Heart right ventricle (tissue), 16 donors: Measurements from ENCODE around the gene N4BP3. TPM values are rescaled to one million over a fixed set of nuclear protein-coding genes. Genes with fewer than 3 reads are reported as not detected.
"Not testable (repeated sequence)": the region's sequence is repeated elsewhere in the genome, so short reads cannot be mapped to it uniquely, and the experiment has no call there.

Experiments used
- ATAC-seq, 8 donors: fragments of 200-7000 bp; cut with Tn5 transposase; one replicate each; pipeline ENCODE4 v1.9.1; 2020; ENCODE audit warnings: mild to moderate bottlenecking in 8 of 8, moderate library complexity in 8 of 8, moderate number of reproducible peaks in 1 of 8
- DNase-seq, 2 donors: peaks; one replicate each; pipeline ENCODE4 v3.0.0-alpha.2; 2020
- H3K27ac ChIP-seq, 10 donors: fragments of 200-600 bp; sonication (generic) in 2 of 10; one replicate each; pipeline versions ENCODE4 v1.5.0 to v1.8.0; 2020 to 2022; ENCODE audit warnings: mild to moderate bottlenecking in 3 of 10
- H3K27me3 ChIP-seq, 7 donors: fragments of 200-600 bp; one replicate each; pipeline ENCODE4 v1.8.0; 2021 to 2022; ENCODE audit warnings: mild to moderate bottlenecking in 2 of 7
- H3K36me3 ChIP-seq, 9 donors: fragments of 200-600 bp; sonication (generic) in 1 of 9; one replicate each; pipeline versions ENCODE4 v1.5.0 to v1.8.0; 2020 to 2022; ENCODE audit warnings: mild to moderate bottlenecking in 2 of 9
- H3K4me1 ChIP-seq, 9 donors: fragments of 200-600 bp; sonication (generic) in 1 of 9; one replicate each; pipeline versions ENCODE4 v1.5.0 to v1.8.0; 2020 to 2022; ENCODE audit warnings: mild to moderate bottlenecking in 4 of 9
- H3K4me3 ChIP-seq, 10 donors: fragments of 200-600 bp; sonication (generic) in 2 of 10; one replicate each; pipeline versions ENCODE4 v1.5.0 to v1.8.0; 2020 to 2022; ENCODE audit warnings: mild to moderate bottlenecking in 7 of 10, moderate library complexity in 2 of 10
- H3K9me3 ChIP-seq, 11 donors: fragments of 200-600 bp in 10 of 11; sonication (generic) in 2 of 11; one replicate each; pipeline versions ENCODE4 v1.5.0 to v1.8.0; 2013 to 2022; ENCODE audit warnings: mild to moderate bottlenecking in 2 of 11, control low read depth in 1 of 11, moderate library complexity in 1 of 11
- WGBS, 2 donors: extraction: QIAGEN DNeasy Blood & Tissue Kit; methylation state at CpG; one replicate each; pipeline ENCODE4 v1.1.7; 2013; ENCODE audit warnings: inconsistent platforms in 1 of 2; 5-methylcytosine and 5-hydroxymethylcytosine counted together
- intact Hi-C, 10 donors: fragments of 100-400 bp; cut with DNase I; formaldehyde crosslinking; loops; one replicate each; pipeline versions ENCODE4 v1.11.1 to v1.14.2; 2022
- polyA plus RNA-seq, 2 donors: library from polyadenylated mRNA; stranded (reverse); fragments of 200-250 nt; gene quantifications; one replicate each; pipeline ENCODE4 v1.2.3, GENCODE V29; 2013
- total RNA-seq, 10 donors: library from RNA; stranded (reverse); fragmentation: NEBNext Ultra II Directional in 3 of 10; extraction: Animal tissue kit (Norgen Biotek cat#: 25700) in 3 of 10; gene quantifications; one replicate each; pipeline versions ENCODE4 v1.2.1 to v1.2.4, GENCODE V29; 2021 to 2023
- TF ChIP-seq, protein P1 (sequence below), 9 donors: fragments of 200-600 bp; sonication (generic) in 2 of 9; IDR thresholded peaks; one replicate each; pipeline versions ENCODE4 v1.5.0 to v1.8.0; 2021 to 2022; ENCODE audit warnings: antibody characterized with exemption in 9 of 9, mild to moderate bottlenecking in 5 of 9, moderate library complexity in 1 of 9
- donor health status: Arrhythmogenic right ventricular cardiomyopathy.
- donor health status: ischemic (EF 13 %, LVEDD 7.1; RV severe dilation, severe dysfunction).
- donor health status: healthy with polysubstance abuse.
- donor health status: DM: no; HTN: yes; CAD: no.
- donor health status: DM: no; HTN: no; CAD: no.
- donor health status: ischemic (EF 25% LVEDD 6.9; RV normal size, moderate dysfunction).
- donor health status: ischemic (EF 25% LVEDD 5.7; RV mildly dilated, moderate dysfunction).
- donor health status: healthy.
- donor health status: DM: yes; HTN: yes; CAD: no.
- donor health status: Ischemic cardiomyopathy.
- donor health status: ischemic (EF 35%, LVEDD 5.7; RV mildly dilated, moderate dysfunction).
- donor health status: nonischemic (EF 11% LVEDD 7.7; RV severe dilation, severe dysfunction).
- donor health status: DM: yes; HTN: yes; CAD: no.
- donor health status: PGD.
- donor health status: ischemic (EF 29% LVEDD 5.4; RV normal size, mild dysfunction).
- donor health status: nonischemic (EF 23%, LVEDD 6.1; RV moderate dilation, normal function).

The N4BP3 gene
- total and polyA plus RNA-seq, 12 donors = 1.1 to 5.5 (median 2.8) TPM

DNA sequence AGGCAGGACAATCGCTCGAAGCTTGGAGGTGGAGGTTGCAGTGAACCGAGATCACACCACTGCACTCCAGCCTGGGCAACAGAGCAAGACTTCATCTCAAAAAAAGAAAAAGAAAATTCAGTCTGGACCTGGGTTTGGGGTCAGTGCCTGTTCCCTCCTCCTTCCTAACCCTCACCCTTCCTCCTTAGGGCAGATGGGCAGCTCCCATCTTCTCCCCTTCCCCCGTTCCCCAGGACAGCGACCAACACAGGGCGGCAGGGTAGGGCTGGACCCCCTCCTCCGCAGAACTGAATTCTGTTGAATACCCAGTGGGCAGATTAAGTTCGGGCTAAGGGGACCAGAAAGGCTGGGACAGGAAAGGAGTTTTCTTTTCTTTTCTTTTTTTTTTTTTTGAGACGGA lies 16.0 kb downstream of the N4BP3 start:
- peaks cover 0 to 14% (median 0%) of the 10 kb centered on the region in 9 donors for H3K36me3 ChIP-seq
- intact Hi-C loops = no loop called here
- TF ChIP-seq, protein P1, sequence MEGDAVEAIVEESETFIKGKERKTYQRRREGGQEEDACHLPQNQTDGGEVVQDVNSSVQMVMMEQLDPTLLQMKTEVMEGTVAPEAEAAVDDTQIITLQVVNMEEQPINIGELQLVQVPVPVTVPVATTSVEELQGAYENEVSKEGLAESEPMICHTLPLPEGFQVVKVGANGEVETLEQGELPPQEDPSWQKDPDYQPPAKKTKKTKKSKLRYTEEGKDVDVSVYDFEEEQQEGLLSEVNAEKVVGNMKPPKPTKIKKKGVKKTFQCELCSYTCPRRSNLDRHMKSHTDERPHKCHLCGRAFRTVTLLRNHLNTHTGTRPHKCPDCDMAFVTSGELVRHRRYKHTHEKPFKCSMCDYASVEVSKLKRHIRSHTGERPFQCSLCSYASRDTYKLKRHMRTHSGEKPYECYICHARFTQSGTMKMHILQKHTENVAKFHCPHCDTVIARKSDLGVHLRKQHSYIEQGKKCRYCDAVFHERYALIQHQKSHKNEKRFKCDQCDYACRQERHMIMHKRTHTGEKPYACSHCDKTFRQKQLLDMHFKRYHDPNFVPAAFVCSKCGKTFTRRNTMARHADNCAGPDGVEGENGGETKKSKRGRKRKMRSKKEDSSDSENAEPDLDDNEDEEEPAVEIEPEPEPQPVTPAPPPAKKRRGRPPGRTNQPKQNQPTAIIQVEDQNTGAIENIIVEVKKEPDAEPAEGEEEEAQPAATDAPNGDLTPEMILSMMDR (IDR thresholded peaks at IDR 0.05) = no peak
- WGBS, 2 donors = 90 to 96% methylated on average over 9 of the region's 9 CpGs
- H3K9me3 ChIP-seq = no peaks in the 10 kb centered on the region
- H3K27ac ChIP-seq = no peak overlapping the region
- no peak overlapping the region for H3K4me3 ChIP-seq
- no peaks in the 10 kb centered on the region for H3K27me3 ChIP-seq
- peaks cover 2 to 43% (median 28%) of the 10 kb centered on the region in 9 donors for H3K4me1 ChIP-seq
- no peak for ATAC-seq
- DNase-seq = no peak

DNA sequence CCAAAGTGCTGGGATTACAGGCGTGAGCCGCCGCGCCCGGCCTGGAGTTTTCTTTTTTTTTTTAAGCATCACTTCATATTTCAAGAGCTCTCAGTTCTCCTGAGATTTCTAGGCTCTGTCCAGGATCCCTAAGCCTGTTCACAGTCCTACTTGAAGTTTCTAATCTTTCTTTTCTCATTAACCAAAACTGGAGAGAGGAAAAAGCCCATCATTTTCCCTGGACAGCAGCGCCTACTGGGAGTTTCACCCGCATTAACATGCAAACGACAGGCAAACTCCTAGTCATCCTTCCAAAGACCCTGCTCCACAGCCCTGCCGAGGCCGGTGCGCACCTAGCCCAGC lies 16.9 kb downstream of the N4BP3 start:
- intact Hi-C loops = loop anchor here in 1 of 10 donors (2.0 kb wide), 1 partner anchor 23 kb away; the partner anchor contains the start of gene NHP2
- WGBS, 2 donors = 6 to 16% methylated on average over 11 of the region's 11 CpGs
- DNase-seq = not testable (repeated sequence)

DNA sequence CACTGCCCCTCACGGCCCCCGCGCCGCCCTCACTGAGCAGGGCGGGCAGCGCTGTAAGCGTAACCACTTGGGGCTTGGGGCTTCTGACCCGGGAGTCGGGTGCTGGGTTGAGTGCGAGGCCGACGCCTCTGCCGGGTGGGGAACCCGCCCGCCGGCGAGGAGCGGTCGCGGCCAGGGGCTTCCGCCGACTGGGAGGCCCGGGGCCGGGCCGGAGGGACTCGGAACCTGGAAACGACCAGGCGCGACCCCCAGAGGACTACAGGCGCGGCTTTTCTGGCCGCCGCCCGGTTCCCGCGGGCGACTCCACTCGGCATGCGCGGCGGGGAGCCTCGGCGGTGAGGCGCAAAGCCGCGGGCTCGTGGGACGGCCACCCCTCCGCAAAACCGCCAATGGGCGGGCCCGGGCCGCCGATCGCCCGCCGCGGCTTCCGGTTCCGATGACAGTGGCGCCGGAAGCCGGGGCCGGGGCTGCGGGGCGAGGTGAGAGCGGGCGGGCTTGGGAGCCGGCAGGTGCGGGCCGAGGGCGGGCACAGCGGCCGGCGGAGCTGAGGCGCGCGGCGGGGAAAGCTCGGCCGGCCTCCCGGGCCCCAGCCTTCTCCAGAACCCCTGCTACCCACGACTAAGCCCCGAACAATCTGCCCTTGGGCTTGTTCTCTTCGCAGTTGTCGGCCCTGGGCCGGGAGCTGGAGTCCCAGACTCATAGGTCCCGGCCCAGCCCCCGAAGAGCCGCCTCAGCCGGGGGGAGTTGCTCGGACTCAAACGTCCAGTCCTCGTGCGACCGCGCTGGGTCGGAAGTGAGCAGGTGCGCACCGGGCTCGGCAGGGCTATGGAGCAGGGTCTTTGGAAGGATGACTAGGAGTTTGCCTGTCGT lies 17.5 kb downstream of the N4BP3 start, which contains the start of gene RMND5B:
Gene RMND5B, plus strand, starts transcription at position 439 of the 870 bp plus-strand sequence. CDS start 7,106 bp downstream, outside the sequence.
- 0% methylated on average over 83 to 102 of the region's 102 CpGs for WGBS, 2 donors
- intact Hi-C loops = loop anchor here in 1 of 10 donors (2.0 kb wide), 1 partner anchor 22 kb away; the partner anchor contains the start of gene NHP2
- peaks cover 0 to 29% (median 0%) of the 10 kb centered on the region in 9 donors for H3K36me3 ChIP-seq
- peak within 1 kb of the TSS; percentile 68 to 99 (median 86) for H3K4me3 ChIP-seq
- H3K27ac ChIP-seq = peak within 1 kb of the TSS; percentile 84 to 97 (median 93)
- ATAC-seq = peak; percentile 92 to 97 (median 95)
- TF ChIP-seq, protein P1 (IDR thresholded peaks at IDR 0.05) = no peak
- no peaks in the 10 kb centered on the region for H3K9me3 ChIP-seq
- H3K4me1 ChIP-seq = peaks cover 2 to 37% (median 27%) of the 10 kb centered on the region in 9 donors
- no peaks in the 10 kb centered on the region for H3K27me3 ChIP-seq
- DNase-seq = peak; percentile 79 to 89

More for the DNA sequence above, 16.9 kb downstream of the N4BP3 start:
- not testable (repeated sequence) for H3K27me3 ChIP-seq, H3K9me3 ChIP-seq
- Histone ChIP-seq H3K4me3 (peak overlapping the region; percentile 68 to 99 (median 86)), H3K4me1 (peaks cover 2 to 40% (median 28%) of the 10 kb centered on the region in 9 donors), H3K36me3 (peaks cover 0 to 23% (median 0%) of the 10 kb centered on the region in 9 donors), H3K27ac (peak overlapping the region; percentile 84 to 97 (median 93))
- peak in 1 of 8 donors; percentile 2 for ATAC-seq

DNA sequence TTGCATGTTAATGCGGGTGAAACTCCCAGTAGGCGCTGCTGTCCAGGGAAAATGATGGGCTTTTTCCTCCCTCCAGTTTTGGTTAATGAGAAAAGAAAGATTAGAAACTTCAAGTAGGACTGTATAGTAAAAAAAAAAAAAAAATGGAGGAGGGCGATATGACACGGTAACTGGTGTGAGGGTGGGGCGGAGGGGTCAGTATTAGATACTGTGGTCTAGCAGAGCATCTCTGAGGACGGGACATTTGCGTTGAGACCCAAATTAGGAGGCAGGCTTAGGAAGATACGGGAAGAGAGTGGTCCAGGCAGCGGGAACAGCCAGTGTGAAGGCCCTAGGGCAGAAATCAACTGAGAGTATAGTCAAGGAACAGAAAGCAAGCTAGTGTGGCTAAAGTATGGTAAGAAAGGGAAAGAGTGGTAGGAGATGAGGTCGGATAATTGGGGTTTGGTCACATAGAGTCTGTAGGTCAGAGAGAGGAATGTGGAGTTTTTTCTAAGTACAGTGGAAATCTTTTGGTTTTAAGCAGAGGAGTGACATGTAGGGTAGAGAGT lies 18.2 kb downstream of the N4BP3 start:
- intact Hi-C loops = loop anchor here in 1 of 10 donors (2.0 kb wide), 1 partner anchor 21 kb away; the partner anchor contains the start of gene NHP2
- TF ChIP-seq, protein P1 (IDR thresholded peaks at IDR 0.05) = no peak
- DNase-seq (no peak), ATAC-seq (no peak)
- peak overlapping the region; percentile 68 to 99 (median 86) for H3K4me3 ChIP-seq
- H3K4me1 ChIP-seq = peaks cover 2 to 30% (median 20%) of the 10 kb centered on the region in 9 donors
- H3K36me3 ChIP-seq = peaks cover 0 to 35% (median 0%) of the 10 kb centered on the region in 9 donors
- no peaks in the 10 kb centered on the region for H3K9me3 ChIP-seq
- H3K27me3 ChIP-seq = no peaks in the 10 kb centered on the region
- peak overlapping the region; percentile 84 to 97 (median 93) for H3K27ac ChIP-seq
- WGBS, 2 donors = 20 to 31% methylated on average over 10 of the region's 10 CpGs
